PFSK-1 (cell line): ENCODE measurements around the gene SWAP70.

ENCODE experiments used
- FOXP2 ChIP-seq: optimal IDR thresholded peaks from 2 replicates; pipeline ENCODE3; 2011; ENCODE audit warnings: borderline replicate concordance, control low read depth, inconsistent platforms; ENCODE audit not compliant: insufficient read depth; ENCODE audit errors: extremely low read length, extremely low read depth
- POLR2AphosphoS5 ChIP-seq: IDR thresholded peaks from 2 replicates; pipeline ENCODE4 v1.6.1; 2012; ENCODE audit warnings: low read depth, mild to moderate bottlenecking, control low read depth, low read length, moderate library complexity
- SIN3A ChIP-seq: IDR thresholded peaks from 2 replicates; pipeline ENCODE4 v1.6.1; 2012; ENCODE audit warnings: mild to moderate bottlenecking, low read length, moderate library complexity, borderline replicate concordance; ENCODE audit not compliant: insufficient read depth
- TAF1 ChIP-seq: IDR thresholded peaks from 2 replicates; pipeline ENCODE4 v1.6.1; 2012; ENCODE audit warnings: low read length, control low read depth, borderline replicate concordance; ENCODE audit not compliant: insufficient read depth
- TF ChIP-seq, protein P1 (sequence below), 2 experiments: IDR thresholded peaks; 2 replicates each; pipeline versions ENCODE4 v1.6.1 to v1.8.0; 2011 to 2012; ENCODE audit warnings: low read depth in 2 of 2, low read length in 2 of 2, control low read depth in 1 of 2, inconsistent platforms in 1 of 2, mild to moderate bottlenecking in 1 of 2, moderate library complexity in 1 of 2; ENCODE audit not compliant: insufficient read depth in 1 of 2

DNA sequence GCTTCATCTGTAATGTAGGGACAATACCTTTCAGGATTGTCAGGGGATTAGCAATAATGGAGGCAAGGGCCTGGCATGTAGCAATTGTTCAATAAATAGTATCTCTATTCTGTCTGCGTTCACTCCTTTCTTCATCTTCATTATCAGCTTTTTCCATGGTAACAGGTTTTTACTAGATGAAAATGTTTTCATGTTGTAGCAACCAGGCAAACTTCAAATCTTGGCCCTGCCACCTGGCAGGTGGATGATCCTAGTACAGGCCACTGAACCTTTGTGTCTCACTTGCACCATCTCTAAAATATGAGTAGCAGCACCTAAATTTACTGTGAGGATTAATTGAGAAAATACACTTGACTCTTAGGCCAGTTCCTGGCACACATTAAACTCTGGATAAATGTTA lies 83.4 kb downstream of the SWAP70 start:
- TF ChIP-seq TAF1 (no peak), POLR2AphosphoS5 (no peak), SIN3A (no peak), FOXP2 (no peak)
- TF ChIP-seq, protein P1, sequence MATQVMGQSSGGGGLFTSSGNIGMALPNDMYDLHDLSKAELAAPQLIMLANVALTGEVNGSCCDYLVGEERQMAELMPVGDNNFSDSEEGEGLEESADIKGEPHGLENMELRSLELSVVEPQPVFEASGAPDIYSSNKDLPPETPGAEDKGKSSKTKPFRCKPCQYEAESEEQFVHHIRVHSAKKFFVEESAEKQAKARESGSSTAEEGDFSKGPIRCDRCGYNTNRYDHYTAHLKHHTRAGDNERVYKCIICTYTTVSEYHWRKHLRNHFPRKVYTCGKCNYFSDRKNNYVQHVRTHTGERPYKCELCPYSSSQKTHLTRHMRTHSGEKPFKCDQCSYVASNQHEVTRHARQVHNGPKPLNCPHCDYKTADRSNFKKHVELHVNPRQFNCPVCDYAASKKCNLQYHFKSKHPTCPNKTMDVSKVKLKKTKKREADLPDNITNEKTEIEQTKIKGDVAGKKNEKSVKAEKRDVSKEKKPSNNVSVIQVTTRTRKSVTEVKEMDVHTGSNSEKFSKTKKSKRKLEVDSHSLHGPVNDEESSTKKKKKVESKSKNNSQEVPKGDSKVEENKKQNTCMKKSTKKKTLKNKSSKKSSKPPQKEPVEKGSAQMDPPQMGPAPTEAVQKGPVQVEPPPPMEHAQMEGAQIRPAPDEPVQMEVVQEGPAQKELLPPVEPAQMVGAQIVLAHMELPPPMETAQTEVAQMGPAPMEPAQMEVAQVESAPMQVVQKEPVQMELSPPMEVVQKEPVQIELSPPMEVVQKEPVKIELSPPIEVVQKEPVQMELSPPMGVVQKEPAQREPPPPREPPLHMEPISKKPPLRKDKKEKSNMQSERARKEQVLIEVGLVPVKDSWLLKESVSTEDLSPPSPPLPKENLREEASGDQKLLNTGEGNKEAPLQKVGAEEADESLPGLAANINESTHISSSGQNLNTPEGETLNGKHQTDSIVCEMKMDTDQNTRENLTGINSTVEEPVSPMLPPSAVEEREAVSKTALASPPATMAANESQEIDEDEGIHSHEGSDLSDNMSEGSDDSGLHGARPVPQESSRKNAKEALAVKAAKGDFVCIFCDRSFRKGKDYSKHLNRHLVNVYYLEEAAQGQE (IDR thresholded peaks at IDR 0.05; ENCODE audit: insufficient read depth in 1 of 2, low read depth in 2 of 2, low read length in 2 of 2) = no peak
